Activated CD4-positive, alpha-beta T cell treated with anti-CD3 and anti-CD28 coated beads, Interleukin-2, amount 50 U/mL, for 1 hour (primary cell): Measurements from ENCODE around the gene GTF3C5.
A peak's percentile ranks its signal among the peaks of the same experiment; 100 is the strongest.
"Not testable (repeated sequence)": the region's sequence is repeated elsewhere in the genome, so short reads cannot be mapped to it uniquely, and the experiment has no call there.

ENCODE experiments used
- DNase-seq: peaks from one replicate; pipeline ENCODE4 v3.0.0-alpha.2; 2020

Gene GTF3C5

GRCh38 chr9:133030317-133031129, at the start of gene GTF3C5:
TSS of gene GTF3C5 (plus strand) at chr9:133030997. CDS start at chr9:133031012, 15 bp downstream.
- DNase-seq, result peak; percentile 88

GRCh38 chr9:132982458-132982857, 48.3 kb upstream of the GTF3C5 start:
- no peak for DNase-seq

DNA sequence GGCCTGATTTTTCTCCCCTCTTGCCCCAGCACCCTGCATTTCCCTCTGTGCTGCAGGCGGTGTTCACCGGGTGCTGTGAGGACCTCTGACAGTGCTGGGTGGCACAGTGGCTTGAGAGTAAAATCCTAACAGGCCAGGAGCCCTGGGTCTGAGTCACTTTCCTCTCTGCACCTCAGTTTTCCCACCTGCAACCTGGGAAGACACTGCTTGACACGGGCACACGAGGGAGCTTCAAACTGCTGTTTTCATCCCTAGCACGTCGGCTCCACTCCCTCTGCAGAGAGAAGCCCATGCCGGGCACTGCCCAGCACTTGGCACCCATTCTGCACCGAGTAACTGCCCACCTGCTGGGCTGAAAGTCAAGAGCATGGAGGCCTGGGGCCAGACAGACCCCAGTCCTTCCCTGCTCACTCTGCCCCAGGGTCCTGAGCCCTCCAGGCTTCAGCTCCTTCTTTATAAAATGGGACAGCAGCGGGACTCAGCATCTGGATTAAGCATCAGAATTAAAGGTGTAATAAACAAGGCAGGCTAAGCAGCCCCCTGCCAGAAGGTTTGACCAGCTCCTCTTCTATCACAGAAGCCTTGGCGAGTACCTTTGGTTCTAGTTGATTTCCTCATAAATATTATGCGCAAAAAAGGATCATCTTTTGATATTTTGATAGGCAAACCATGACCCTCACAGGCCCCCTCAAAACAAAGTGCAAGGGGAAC, 47.2 kb upstream of the GTF3C5 start:
- no peak for DNase-seq

- DNase-seq, result no peak
Measured at GRCh38 chr9:132984202-132985070, 46.4 kb upstream of the GTF3C5 start.

DNA sequence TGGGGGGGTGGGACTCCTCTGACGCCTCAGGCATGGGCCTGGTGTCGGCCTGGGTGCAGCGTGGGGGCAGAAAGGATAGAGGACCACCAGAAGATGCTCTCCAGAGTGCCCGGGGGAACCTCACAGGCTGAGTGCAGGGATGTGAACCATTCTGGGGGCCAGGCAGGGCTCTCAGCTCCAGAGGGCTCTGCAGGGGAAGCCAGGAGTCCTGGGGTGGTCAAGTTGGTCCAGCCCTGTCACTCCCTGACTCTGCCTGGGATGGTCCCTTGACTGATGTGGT, 45.8 kb upstream of the GTF3C5 start:
- no peak for DNase-seq

- no peak for DNase-seq
Measured at GRCh38 chr9:132985489-132985888, 45.3 kb upstream of the GTF3C5 start.

GRCh38 chr9:132986114-132986513, 44.7 kb upstream of the GTF3C5 start:
- no peak for DNase-seq

DNA sequence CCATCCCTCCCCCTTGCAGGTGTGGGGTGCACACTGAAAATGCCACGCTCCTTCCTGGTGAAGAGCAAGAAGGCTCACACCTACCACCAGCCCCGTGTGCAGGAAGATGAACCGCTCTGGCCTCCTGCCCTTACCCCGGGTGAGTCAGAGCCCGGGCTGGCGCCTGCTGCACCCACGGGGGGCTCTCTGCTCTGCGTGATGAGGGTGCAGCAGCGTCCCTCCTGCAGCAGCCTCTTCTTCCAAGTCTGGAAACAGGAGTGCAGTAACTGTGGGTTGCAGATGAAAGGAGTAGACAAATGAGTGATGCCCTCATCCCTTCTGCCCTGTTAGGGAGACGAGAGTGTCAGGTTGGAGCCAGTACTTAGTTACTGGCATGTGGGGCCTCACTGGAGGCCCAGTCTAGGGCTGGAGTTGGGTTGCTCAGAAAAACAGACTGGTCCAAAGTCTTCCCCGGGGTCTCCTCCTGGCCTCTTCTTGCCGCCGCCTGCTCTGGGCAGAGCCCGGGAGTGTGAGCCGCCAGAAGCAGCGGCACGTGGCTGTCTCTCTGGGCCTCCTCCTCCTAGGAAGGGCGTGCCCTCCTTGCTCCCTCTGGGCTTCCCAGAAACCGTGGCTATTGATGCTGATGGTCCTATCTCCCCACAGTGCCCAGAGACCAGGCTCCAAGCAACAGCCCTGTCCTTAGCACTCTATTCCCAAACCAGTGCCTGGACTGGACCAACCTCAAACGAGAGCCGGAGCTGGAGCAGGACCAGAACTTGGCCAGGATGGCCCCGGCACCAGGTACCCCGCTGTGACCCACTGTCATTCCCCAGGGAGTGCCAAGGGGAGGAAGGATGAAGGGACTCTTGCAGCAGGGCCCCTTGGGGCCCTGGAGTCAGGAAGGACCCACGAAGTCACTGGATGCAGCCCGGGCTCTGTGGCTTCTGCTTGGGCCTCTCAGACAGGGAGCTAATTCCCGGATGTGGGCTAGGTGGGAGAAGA, 43.9 kb upstream of the GTF3C5 start:
- DNase-seq, result no peak

- DNase-seq, result no peak
Measured at GRCh38 chr9:132988244-132989013, 42.4 kb upstream of the GTF3C5 start.

DNA sequence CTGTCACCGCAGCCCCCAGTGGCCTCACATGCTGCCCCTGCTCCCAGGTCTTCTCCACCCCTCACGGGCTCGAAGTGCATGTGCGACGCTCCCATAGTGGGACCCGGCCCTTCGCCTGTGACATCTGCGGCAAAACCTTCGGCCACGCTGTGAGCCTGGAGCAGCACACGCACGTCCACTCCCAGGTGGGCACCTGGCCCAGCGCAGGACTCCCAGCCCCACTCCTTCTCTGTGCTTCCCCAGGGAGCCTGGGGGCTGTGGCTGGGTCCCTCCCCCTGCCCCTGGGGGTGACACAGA, 41.8 kb upstream of the GTF3C5 start:
- DNase-seq, result no peak

GRCh38 chr9:132989414-132989996, 41.3 kb upstream of the GTF3C5 start:
- DNase-seq, result no peak

DNA sequence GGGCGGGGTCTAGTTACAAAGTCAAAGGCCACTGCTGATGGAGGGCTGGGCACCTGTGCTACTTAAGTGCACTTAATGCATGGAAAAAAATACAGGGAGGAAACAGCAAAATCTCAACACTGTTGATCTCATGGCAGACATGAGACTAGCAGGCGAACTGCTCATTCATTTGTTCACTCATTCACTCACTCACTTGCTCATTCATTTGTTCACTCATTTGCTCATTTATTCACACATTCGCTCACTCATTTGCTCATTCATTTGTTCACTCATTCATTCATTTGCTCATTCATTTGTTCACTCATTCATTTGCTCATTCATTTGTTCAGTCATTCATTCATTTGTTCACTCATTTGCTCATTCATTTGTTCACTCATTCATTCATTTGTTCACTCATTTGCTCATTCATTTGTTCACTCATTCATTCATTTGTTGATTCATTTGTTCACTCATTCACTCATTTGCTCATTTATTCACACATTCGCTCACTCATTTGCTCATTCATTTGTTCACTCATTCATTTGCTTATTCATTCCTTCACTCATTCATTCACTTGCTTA, 40.7 kb upstream of the GTF3C5 start:
- DNase-seq, result not testable (repeated sequence)

- no peak for DNase-seq
Measured at GRCh38 chr9:132990781-132991180, 40.0 kb upstream of the GTF3C5 start.

GRCh38 chr9:132991351-132992300, 39.2 kb upstream of the GTF3C5 start:
- no peak for DNase-seq

DNA sequence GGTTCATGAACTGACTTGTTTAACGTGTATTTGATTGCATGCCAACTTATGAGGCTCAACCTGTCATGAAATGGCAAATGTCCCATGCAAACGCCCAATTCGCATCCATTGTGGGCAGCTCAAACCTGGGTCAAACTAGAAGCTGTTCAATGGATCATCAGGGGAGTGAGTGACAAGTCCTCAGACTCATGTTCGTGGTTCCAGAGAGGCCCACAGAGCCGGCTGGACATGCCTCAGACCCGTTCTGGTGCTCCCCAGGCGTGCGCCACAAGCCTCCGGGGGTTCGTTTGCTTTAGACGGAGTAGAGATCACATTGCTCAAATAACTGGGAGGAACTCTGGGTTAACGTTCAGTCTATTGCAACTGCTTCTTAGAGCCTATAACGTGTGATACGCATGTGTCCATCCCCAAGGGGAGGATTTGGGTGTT, 37.3 kb upstream of the GTF3C5 start:
- no peak for DNase-seq

- DNase-seq, result no peak
Measured at GRCh38 chr9:132994410-132995120, 36.2 kb upstream of the GTF3C5 start.

DNA sequence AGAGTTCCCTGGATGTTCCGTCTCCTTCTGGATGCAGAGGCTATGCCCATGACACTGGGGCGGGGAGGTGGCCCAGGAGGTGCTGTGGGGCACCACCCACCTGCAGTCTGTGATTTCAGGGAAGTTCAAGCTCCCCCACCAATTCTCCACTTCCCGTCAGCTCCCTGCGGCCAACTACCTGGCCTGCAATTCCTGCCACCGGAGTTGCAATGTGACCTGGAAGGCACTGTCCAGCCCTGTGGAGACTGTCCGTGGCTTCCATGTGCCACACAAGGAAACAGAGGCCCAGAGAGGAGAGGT, 35.7 kb upstream of the GTF3C5 start:
- DNase-seq, result no peak

GRCh38 chr9:132995879-132996278, 34.9 kb upstream of the GTF3C5 start:
- no peak for DNase-seq

DNA sequence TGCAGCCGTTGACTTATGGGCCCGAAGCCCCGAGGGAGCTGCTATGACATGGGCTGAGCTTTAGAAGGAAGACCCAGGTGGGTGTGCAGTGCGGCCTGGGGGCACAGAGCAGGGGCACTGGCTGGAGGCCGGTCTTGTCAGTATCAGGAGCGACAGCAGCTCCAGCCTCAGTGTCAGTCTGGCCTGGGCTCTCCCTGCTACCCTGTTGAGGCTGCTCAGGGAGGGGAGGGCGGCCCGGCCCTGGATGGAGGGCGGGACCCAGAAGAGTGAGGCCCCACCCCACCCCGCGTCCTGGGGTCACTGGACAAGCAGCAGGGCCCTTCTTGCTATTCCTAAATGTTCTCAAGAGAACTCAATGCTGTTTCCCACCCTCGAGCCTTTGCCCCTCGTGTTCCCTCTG, 34.3 kb upstream of the GTF3C5 start:
- DNase-seq, result no peak
